NCI-H510A treated with DMSO at 0.1 percent for 48 hours (cell line): ENCODE results near the gene XRCC1.
A peak's percentile ranks its signal among the peaks of the same experiment; 100 is the strongest.
"Not testable (repeated sequence)": the region's sequence is repeated elsewhere in the genome, so short reads cannot be mapped to it uniquely, and the experiment has no call there.

Experiments
- DNase-seq: peaks from one replicate; lab custom pipeline; 2025; lab: John Stamatoyannopoulos, UW

XRCC1 gene

GRCh38 chr19:43599635-43600295 lies 24.4 kb upstream of the XRCC1 start:
- DNase-seq: no peak

GRCh38 chr19:43598445-43599240 lies 23.3 kb upstream of the XRCC1 start:
- DNase-seq: no peak

GRCh38 chr19:43597876-43598275 lies 22.5 kb upstream of the XRCC1 start:
- DNase-seq: no peak

GRCh38 chr19:43596842-43597461 lies 21.6 kb upstream of the XRCC1 start:
- DNase-seq: no peak

DNA sequence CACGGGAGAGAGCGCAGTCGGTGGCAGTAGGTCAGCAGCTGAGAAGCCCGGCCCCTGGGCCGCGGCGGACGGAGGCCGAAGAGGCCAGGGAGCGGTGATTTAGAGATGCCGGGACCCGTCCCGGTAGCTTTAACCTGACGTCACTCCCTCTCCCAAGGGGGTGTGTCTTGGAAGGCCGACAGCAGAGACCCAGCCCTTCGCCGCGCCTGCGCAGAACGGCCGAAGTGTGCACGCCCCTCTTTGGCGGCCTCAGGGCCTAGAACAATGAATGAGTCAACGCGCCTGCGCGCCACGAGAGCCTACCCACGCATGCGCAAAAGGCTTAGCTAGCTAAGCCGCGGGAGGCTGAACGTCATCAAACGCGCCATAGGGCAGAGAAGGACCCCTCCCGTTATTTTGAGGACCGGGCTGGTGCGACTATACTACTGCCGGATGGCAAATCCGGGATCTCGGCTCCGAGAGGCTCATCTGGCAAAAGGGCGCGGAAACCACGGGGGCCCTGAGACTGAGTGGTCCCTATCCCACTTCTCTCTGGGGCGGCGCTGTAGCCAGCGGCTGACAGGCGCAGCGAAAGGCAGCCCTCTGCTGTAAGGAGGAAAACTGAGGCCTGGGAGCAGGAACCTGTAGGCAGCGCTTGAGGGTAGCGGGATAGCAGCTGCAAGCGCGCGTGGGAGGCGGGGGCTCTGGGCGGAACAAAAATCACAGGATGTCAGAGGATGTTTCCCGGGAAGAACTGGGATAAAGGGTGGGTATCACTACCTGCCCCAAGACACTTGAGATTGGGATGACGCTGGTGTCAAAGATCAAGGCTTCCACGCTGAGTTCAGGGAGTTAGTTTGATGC lies 20.9 kb upstream of the XRCC1 start, which contains the start of the genes IRGQ and ZNF576:
Gene IRGQ, minus strand, starts transcription at position 136 of the 843 bp plus-strand sequence. CDS start 796 bp downstream, outside the sequence.
Gene ZNF576, plus strand, starts transcription at position 597 of the 843 bp plus-strand sequence. CDS start 514 bp downstream, outside the sequence.
- peak; percentile 98 for DNase-seq

DNA sequence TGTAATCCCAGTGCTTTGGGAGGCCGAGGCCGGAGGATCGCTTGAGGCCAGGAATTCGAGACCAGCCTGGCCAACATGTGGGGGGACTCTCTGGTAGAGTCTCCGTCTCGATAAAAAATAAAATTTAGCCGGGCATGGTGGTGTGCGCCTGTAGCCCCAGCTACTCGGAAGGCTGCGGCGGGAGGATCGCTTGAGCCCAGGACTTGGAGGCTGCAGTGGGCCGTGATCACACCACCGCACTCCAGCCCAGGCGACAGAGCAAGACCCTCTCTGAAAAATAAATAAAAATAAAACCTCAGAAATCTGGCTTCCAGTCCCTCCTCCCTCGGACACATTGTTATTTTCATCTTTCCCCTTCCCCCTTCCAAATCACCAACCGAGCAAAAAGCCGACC lies 20.3 kb upstream of the XRCC1 start:
- no peak for DNase-seq

DNA sequence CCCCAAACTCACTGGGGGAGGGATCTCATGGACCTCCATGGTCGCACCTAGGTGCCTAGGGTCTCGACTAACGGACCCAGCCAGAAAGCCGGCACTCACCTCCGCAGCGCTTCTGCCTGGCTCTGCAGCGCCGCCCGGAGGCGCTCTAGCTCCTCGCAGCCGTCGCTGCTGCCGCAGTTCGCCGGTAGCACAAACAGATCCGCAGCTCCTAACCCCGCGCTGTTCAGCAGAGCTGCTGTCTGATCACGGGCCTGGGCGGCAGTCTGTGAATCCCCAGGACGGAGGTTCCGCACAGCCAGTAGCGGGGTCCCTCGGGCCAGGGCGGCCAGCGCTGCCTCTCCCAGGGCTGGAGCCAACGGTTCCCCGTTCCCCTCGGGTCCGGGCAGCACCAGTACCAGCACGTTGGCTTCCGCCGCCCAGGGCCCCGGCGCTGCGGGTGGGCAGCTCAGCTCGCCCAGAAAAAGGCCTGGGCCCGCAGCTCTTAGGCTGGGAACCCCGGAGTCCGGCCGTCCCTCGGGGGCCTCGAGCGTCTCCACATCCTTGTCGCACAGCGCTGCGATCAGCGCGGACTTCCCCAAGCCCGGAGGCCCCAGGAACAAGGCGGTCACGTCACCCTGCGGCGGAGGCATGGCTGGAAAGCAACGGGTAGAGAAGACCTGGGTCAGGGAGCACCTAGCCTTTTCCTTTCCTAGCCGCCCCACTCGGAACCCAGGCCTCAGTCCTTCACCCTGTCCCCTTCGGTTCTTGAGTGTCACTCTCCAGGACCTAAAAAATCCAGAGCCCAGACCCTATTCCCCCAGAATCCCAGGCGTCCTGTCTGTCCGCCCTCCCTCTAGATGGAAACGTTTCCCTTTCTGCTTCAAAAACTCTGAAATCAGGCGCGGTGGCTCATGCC lies 19.6 kb upstream of the XRCC1 start:
- peak; percentile 19 for DNase-seq

DNA sequence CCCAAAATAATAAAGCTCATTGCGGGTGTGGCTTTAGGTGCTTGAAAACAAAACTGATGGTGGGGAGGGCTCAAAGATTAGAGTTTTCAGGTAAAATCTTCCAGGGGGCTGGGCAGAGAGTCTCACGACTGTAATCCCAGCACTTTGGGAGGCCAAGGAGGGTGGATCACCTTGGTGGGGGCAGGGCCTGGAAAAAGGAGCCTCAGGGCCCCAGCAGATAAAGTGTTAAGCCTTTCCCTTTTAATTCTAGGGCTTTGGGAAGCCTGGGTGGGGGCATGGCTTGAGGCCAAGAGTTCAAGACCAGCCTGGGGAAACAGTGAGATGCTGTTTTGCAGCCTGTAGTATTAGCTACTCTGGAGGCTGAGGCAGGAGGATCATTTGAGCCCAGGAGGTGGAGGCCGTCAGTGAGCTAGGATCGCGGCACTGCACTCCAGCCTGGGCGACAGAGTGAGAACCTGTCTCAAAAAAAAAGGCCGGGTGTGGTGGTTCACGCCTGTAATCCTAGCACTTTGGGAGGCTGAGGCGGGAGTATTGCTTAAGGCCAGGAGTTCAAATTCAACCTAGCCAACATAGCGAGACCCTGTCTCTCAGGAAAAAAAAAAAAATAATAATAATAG lies 18.9 kb upstream of the XRCC1 start:
- no peak for DNase-seq

GRCh38 chr19:43592800-43593350 lies 17.5 kb upstream of the XRCC1 start:
- no peak for DNase-seq

- DNase-seq: no peak
These were observed 16.8 kb upstream of the XRCC1 start for GRCh38 chr19:43591904-43592772.

DNA sequence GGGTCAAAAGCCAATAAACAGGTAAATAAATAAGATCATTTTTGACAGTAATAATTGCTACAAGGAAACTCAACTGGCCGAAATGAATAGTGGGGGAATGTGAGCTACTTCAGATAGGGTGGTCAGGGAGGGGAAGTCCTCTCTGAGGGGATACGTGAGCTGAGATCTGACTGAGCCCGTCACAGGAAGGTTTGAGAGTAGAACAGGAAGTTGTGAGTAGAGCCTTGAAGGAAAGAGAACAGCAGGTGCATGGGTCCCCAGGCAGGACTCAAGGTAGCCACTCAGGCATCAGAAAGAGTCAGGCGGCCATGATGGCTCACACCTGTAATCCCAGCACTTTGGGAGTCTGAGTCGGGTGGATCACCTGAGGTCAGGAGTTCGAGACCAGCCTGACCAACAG lies 14.4 kb upstream of the XRCC1 start:
- no peak for DNase-seq

- DNase-seq: no peak
These were observed 13.9 kb upstream of the XRCC1 start for GRCh38 chr19:43589277-43589676.

GRCh38 chr19:43587029-43587428 lies 11.7 kb upstream of the XRCC1 start:
- not testable (repeated sequence) for DNase-seq

- DNase-seq: no peak
These were observed 11.0 kb upstream of the XRCC1 start for GRCh38 chr19:43586346-43586745.

- DNase-seq: no peak
These were observed 9.2 kb upstream of the XRCC1 start for GRCh38 chr19:43584484-43584883.

GRCh38 chr19:43582495-43582894 lies 7.2 kb upstream of the XRCC1 start:
- no peak for DNase-seq

GRCh38 chr19:43581467-43581866 lies 6.1 kb upstream of the XRCC1 start:
- DNase-seq: no peak

- DNase-seq: no peak
These were observed 3.5 kb upstream of the XRCC1 start for GRCh38 chr19:43578787-43579186.
